Urinary bladder (tissue), 4 donors: ENCODE results near the gene HUS1B. TPM values are rescaled to one million over a fixed set of nuclear protein-coding genes. Genes with fewer than 3 reads are reported as not detected.

Source experiments
- DNase-seq: peaks from one replicate; pipeline ENCODE4 v3.0.0-alpha.2; 2015; ENCODE audit errors: extremely low spot score
- H3K27ac ChIP-seq: one replicate; pipeline ENCODE4 v1.5.1; 2013; ENCODE audit warnings: low read depth, mild to moderate bottlenecking, moderate library complexity
- H3K36me3 ChIP-seq: one replicate; pipeline ENCODE4 v1.6.1; 2013; ENCODE audit warnings: mild to moderate bottlenecking, moderate library complexity; ENCODE audit not compliant: insufficient read depth
- H3K4me1 ChIP-seq: one replicate; pipeline ENCODE4 v1.6.1; 2013; ENCODE audit warnings: mild to moderate bottlenecking, moderate library complexity; ENCODE audit not compliant: insufficient read depth
- H3K4me3 ChIP-seq: one replicate; pipeline ENCODE4 v1.5.1; 2013; ENCODE audit warnings: low read depth, low read length
- WGBS: extraction: QIAGEN DNeasy Blood & Tissue Kit; methylation state at CpG from one replicate; pipeline ENCODE4 v1.1.7; 2013; 5-methylcytosine and 5-hydroxymethylcytosine counted together
- polyA plus RNA-seq: library from polyadenylated mRNA; stranded (reverse); fragments of 200-250 nt; gene quantifications from one replicate; pipeline ENCODE4 v1.2.3, GENCODE V29; 2013
- total RNA-seq: library from RNA; depleted of rRNA; stranded (reverse); fragments of >200 nt; gene quantifications from one replicate; pipeline ENCODE4 v1.2.3, GENCODE V29; 2014
- donor health status: healthy with polysubstance abuse.
- donor health status: healthy.

HUS1B gene
- total and polyA plus RNA-seq, 2 donors: 0.34 to 2.2 TPM

DNA sequence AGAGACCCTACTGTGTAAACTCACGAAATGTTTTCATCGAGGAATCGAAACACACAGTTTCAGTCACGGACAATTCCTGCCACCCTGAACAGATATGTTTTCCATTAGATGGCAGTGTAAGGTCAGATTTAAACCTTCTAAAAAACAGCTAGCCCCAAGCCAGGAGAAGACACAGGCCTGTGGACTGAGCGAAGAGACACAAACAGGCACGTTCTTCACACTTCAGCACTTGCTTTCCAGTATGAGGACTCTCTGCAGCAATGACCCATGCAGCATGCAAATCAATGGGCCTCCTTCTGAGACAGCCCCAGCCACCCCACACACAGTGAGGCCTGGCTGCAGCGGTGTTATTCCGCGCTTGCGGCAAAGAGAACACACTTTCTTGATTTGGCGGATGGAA is 31.9 kb downstream of the HUS1B start:
- Histone ChIP-seq H3K4me3 (no peak overlapping the region), H3K36me3 (peaks cover 1% of the 10 kb centered on the region), H3K4me1 (no peaks in the 10 kb centered on the region), H3K27ac (no peak overlapping the region)
- WGBS: 78% methylated on average over 11 of the region's 11 CpGs
- no peak for DNase-seq

DNA sequence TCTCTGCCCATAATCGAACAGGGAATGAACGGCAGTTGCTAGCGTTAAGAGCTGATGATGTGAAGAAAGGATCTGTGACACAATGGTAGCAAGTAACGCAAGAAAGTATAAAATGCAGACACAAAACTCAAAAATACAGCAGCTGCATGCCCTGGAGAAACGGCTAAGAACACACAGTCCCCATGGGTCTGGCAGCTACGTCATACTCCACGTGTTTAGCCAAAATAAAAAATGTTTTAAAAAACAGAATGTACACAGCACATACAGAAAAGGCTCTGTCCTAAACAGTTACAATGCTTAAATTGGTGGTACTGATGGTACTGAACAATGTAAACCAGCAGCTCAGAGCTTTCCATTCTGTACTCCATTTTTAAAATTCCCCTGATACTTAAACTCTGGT is 34.4 kb downstream of the HUS1B start:
- peaks cover 1% of the 10 kb centered on the region for H3K36me3 ChIP-seq
- 90% methylated on average over 7 of the region's 7 CpGs for WGBS
- no peaks in the 10 kb centered on the region for H3K4me1 ChIP-seq
- DNase-seq: no peak
- H3K27ac ChIP-seq: no peak overlapping the region
- H3K4me3 ChIP-seq: no peak overlapping the region

DNA sequence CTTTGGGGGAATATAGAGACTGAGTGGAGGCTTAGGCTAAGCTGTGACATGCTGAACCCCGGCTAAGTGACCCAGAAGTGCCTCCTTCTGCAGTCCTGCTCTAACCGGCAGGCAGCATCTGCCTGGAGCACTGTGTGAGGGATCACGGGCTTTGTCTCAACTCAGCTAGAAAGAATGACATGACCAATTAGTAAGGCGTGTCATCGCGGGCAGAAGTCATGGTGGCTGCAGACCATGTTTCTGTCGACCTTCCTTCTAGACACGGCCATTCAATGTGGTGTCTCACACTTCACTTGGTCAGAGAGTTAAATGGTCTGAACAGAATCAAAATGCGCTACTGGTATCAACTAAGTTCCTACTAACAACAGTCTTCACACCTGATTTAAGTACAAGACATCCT is 35.0 kb downstream of the HUS1B start:
- no peak for DNase-seq
- WGBS: 95% methylated on average over 9 of the region's 9 CpGs
- Histone ChIP-seq H3K4me1 (no peaks in the 10 kb centered on the region), H3K36me3 (peaks cover 1% of the 10 kb centered on the region), H3K27ac (no peak overlapping the region), H3K4me3 (no peak overlapping the region)

DNA sequence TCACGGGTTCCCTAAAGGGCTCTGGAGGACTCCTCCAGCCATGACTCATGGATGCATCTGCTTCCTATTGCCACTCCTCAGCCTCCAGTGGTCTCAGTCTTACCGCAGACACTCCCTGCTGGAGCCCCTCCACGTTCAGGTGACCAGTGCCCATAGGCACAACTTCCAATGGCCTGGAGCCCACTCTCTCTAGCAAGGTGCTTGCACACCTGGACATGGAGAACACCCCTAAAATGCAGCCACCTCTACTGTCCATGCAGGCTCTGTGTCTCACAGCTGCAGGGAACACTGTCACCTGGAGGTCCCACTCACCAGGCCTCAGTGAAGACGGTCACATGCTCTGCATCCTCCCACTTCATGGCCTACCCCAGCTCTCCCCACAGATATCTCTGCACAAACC is 36.0 kb downstream of the HUS1B start:
- H3K4me3 ChIP-seq: no peak overlapping the region
- WGBS: 95% methylated on average over 4 of the region's 4 CpGs
- DNase-seq: no peak
- H3K4me1 ChIP-seq: no peaks in the 10 kb centered on the region
- no peak overlapping the region for H3K27ac ChIP-seq
- peaks cover 1% of the 10 kb centered on the region for H3K36me3 ChIP-seq

DNA sequence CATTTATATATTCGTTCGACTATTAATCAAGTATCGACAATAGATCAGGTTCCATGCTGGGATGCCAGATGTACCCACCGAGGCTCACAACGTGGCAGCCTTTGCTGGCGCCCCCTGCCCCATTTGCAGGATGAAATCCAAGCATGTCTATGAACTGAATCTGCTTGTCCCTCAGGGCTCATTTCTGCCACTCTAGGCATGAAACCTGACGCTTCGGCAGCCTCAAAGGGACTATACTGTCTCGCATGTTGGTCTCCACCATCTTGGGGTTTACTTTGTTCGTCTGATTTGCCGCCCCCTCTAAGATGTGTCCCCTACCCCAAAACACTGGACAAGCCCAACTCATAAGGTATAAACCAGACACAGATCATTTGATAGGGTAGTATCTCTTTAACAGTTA is 36.7 kb downstream of the HUS1B start:
- H3K4me1 ChIP-seq: no peaks in the 10 kb centered on the region
- H3K4me3 ChIP-seq: no peak overlapping the region
- H3K36me3 ChIP-seq: no peaks in the 10 kb centered on the region
- WGBS: 95% methylated on average over 11 of the region's 11 CpGs
- no peak overlapping the region for H3K27ac ChIP-seq
- DNase-seq: no peak

DNA sequence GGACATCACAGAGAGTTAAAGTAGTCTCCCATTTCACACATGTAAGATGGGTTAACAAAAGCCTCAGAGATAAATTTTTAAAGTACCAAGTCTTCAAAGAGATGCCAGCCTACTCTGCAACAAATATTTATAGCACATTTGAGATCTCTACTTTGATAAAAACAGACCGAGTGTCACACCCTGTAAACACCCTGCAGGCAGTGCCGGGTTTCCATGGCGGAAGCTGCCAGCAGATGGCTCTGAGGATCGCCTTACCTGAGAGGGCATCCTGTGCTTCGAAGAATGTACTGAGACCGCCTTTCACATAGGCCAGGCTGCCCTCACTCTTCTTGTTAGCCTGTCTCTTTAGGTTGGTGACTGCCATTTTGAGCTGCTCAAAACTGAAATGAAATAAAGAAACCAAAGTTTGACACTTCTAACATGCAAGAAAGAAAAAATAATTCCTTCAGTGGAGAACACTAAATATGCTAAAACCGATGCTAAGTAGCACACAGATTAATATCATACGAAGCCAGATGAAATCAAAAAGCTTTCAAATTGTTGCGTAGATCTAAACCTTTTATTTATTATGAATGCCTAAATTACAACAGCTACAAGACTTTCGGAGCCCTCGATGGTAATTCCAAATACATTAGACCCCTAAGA is 39.3 kb downstream of the HUS1B start:
- Histone ChIP-seq H3K36me3 (no peaks in the 10 kb centered on the region), H3K27ac (no peak overlapping the region), H3K4me3 (no peak overlapping the region), H3K4me1 (no peaks in the 10 kb centered on the region)
- no peak for DNase-seq
- 89% methylated on average over 11 of the region's 11 CpGs for WGBS

DNA sequence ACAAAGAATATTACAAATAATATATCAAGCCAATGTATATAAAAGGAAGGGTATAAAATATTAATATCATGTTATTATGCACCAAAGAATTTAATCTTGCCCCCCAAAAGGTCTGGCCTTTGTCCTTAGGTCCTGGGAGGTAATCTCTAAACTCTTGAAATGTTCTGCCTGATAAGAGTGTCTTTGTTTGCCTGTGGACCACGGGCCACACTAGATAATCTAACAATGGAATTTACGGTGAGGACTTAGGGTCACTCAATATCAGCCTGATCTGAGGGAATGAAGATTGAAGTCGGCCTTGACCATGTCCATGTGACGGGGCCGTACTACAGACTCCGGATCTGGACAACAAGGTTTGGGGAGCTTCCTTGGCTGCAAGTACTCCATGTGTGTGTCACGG is 42.9 kb downstream of the HUS1B start:
- DNase-seq: no peak
- Histone ChIP-seq H3K36me3 (no peaks in the 10 kb centered on the region), H3K27ac (no peak overlapping the region), H3K4me1 (no peaks in the 10 kb centered on the region), H3K4me3 (no peak overlapping the region)
- 81% methylated on average over 7 of the region's 7 CpGs for WGBS

DNA sequence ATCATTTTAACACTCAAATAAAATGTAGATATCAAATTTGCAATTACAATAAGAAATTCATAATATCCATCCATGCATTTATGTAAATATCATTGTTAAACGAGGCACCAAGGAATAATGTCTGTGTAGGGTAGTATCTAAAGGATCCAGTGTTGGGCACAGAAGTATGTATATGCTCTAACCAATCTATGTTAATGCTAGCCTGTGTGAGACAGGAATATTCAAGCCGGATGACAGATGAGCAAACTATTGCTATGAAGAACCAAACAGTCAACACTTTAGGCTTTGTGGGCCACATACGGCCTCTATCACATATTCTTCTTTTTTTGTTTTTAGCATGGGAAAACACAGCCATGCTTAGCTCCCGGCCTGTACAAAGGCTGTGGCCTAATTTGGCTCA is 45.0 kb downstream of the HUS1B start:
- no peak overlapping the region for H3K4me3 ChIP-seq
- WGBS: 67% methylated on average over 4 of the region's 4 CpGs
- DNase-seq: no peak
- H3K36me3 ChIP-seq: no peaks in the 10 kb centered on the region
- H3K4me1 ChIP-seq: no peaks in the 10 kb centered on the region
- no peak overlapping the region for H3K27ac ChIP-seq

DNA sequence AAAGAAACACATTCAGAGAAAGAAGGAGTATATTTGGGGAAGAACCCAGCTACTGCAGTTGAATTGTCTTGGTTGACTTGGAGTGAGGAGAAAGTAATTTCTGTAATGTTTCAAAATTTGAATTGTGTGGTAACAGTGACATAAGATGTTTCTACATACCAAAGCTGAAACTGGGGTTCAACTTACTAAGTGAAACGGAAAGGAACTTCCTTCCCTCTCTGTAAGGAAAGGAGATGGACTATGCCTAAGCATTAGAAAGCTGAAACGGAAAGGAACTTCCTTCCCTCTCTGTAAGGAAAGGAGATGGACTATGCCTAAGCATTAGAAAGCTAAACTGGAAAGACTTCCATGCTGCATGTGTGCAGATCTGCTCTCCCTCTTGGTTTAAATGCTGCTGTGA is 46.0 kb downstream of the HUS1B start:
- no peak overlapping the region for H3K4me3 ChIP-seq
- no peak overlapping the region for H3K27ac ChIP-seq
- H3K36me3 ChIP-seq: no peaks in the 10 kb centered on the region
- H3K4me1 ChIP-seq: no peaks in the 10 kb centered on the region
- 68% methylated on average over 2 of the region's 2 CpGs for WGBS
- no peak for DNase-seq

DNA sequence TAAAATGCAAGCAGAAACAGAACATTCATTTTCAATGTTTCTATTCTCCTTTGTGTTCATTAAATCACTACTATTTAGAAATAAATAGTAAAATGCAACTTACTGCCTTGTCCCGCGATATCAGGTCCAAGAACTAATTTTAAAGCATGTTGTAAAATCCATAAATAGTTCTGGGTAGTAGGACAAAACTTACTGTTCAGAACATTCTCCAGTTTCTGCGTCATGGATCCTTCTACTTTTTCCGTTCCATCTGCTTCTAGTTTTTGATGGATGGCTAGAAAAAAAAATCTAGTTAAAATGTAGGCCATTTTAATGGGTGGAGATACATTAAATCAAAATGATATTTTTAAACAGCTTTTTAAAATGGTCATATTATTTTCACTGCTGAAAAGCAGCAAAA is 47.0 kb downstream of the HUS1B start:
- no peaks in the 10 kb centered on the region for H3K36me3 ChIP-seq
- H3K4me3 ChIP-seq: no peak overlapping the region
- no peaks in the 10 kb centered on the region for H3K4me1 ChIP-seq
- no peak overlapping the region for H3K27ac ChIP-seq
- 96% methylated on average over 4 of the region's 4 CpGs for WGBS
- DNase-seq: no peak

DNA sequence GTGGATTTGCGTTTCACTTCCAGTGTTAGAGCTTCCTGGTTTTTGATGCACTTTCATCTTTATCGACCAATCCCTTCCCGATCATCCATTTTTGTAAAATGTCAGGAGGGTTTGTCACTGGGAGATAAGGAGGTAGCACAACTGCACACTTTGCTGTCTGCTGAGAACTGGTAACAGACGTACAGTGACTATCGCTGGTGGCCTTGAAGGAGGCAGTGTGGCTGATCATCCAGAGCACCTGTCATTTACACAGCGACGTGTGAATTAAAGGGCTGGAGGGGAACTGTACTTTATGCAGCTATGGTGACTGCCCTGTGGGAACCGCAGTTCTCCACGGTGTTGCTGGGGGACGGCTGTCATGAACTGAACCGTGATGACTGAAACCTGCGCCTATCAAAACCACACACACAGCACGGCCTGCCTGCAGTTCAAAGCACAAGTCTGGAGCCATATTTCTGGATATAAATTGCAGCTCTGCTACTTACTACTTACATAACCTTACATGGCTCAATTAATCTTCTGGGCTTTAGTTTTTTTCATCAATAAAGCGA is 50.0 kb downstream of the HUS1B start:
- Histone ChIP-seq H3K36me3 (peaks cover 3% of the 10 kb centered on the region), H3K4me1 (no peaks in the 10 kb centered on the region), H3K4me3 (no peak overlapping the region), H3K27ac (no peak overlapping the region)
- 96% methylated on average over 14 of the region's 14 CpGs for WGBS
- no peak for DNase-seq

Other genes with a start within 250 kb of the HUS1B start
- gene EXOC2, start 36.0 kb upstream of the HUS1B start, total RNA-seq: 29.9 TPM
- gene EXOC2, start 36.0 kb upstream of the HUS1B start, polyA plus RNA-seq: 11.8 TPM